Keratinocyte (primary cell): ENCODE data around the gene BANP. TPM values are rescaled to one million over a fixed set of nuclear protein-coding genes. Genes with fewer than 3 reads are reported as not detected.
"Not testable (repeated sequence)": the region's sequence is repeated elsewhere in the genome, so short reads cannot be mapped to it uniquely, and the experiment has no call there.

Source experiments
- DNase-seq: peaks from one replicate; pipeline ENCODE4 v3.0.0-alpha.2; 2011; ENCODE audit warnings: low read depth, missing footprints, low spot score
- FAIRE-seq: peaks from 2 replicates; lab custom pipeline; 2011; peaks lifted over from hg19 to GRCh38; lab: Jason Lieb, UNC
- H2AFZ ChIP-seq: 2 replicates; pipeline ENCODE4 v1.6.0; 2012; ENCODE audit warnings: low read length, control low read depth, inconsistent platforms; ENCODE audit not compliant: control insufficient read depth
- H3K27ac ChIP-seq: 2 replicates; pipeline ENCODE4 v1.5.1; 2011; ENCODE audit warnings: low read length; ENCODE audit not compliant: control insufficient read depth, insufficient read depth
- H3K27me3 ChIP-seq: 3 replicates; pipeline ENCODE4 v1.6.0; 2011; ENCODE audit warnings: low read length; ENCODE audit not compliant: control insufficient read depth, insufficient read depth; ENCODE audit errors: extremely low read depth
- H3K36me3 ChIP-seq, 2 experiments: 2 replicates in 1 of 2; 3 replicates in 1 of 2; pipeline ENCODE4 v1.5.1; 2011; ENCODE audit warnings: low read length in 2 of 2, mild to moderate bottlenecking in 1 of 2; ENCODE audit not compliant: control insufficient read depth in 2 of 2, insufficient read depth in 2 of 2; ENCODE audit errors: extremely low read depth in 1 of 2
- H3K4me1 ChIP-seq: 3 replicates; pipeline ENCODE4 v1.5.1; 2011; ENCODE audit warnings: low read length; ENCODE audit not compliant: control insufficient read depth, insufficient read depth; ENCODE audit errors: extremely low read depth
- H3K4me2 ChIP-seq: 3 replicates; pipeline ENCODE4 v1.6.0; 2011; ENCODE audit warnings: low read depth, low read length; ENCODE audit not compliant: control insufficient read depth, insufficient read depth; ENCODE audit errors: extremely low read depth
- H3K4me3 ChIP-seq, 3 experiments: fragments of 200-600 bp in 1 of 3; sonication (generic) in 1 of 3; 2 replicates in 2 of 3; 3 replicates in 1 of 3; pipeline ENCODE4 v1.5.1; 2011 to 2016; ENCODE audit warnings: low read length in 3 of 3, mild to moderate bottlenecking in 3 of 3, control low read depth in 2 of 3, inconsistent platforms in 1 of 3, low read depth in 1 of 3, mixed read lengths in 1 of 3, mixed run types in 1 of 3, moderate library complexity in 1 of 3; ENCODE audit not compliant: control insufficient read depth in 2 of 3, insufficient read depth in 2 of 3; ENCODE audit errors: extremely low read depth in 1 of 3
- H3K79me2 ChIP-seq: 2 replicates; pipeline ENCODE4 v1.6.0; 2012; ENCODE audit warnings: low read length; ENCODE audit not compliant: control insufficient read depth, insufficient read depth
- H3K9ac ChIP-seq: 3 replicates; pipeline ENCODE4 v1.6.0; 2011; ENCODE audit warnings: low read length; ENCODE audit not compliant: control insufficient read depth, insufficient read depth; ENCODE audit errors: extremely low read depth
- H3K9me1 ChIP-seq: 3 replicates; pipeline ENCODE4 v1.6.0; 2011; ENCODE audit warnings: low read length; ENCODE audit not compliant: control insufficient read depth, insufficient read depth; ENCODE audit errors: extremely low read depth
- H3K9me3 ChIP-seq: 2 replicates; pipeline ENCODE4 v1.5.1; 2012; ENCODE audit warnings: low read depth, low read length; ENCODE audit not compliant: control insufficient read depth
- H4K20me1 ChIP-seq: 3 replicates; pipeline ENCODE4 v1.6.0; 2011; ENCODE audit warnings: low read length; ENCODE audit not compliant: control insufficient read depth, insufficient read depth; ENCODE audit errors: extremely low read depth
- CTCF ChIP-seq, 3 experiments: IDR thresholded peaks in 1 of 3; conservative IDR thresholded peaks in 1 of 3; optimal IDR thresholded peaks in 1 of 3; 2 replicates in 2 of 3; 3 replicates in 1 of 3; pipeline versions ENCODE3 to v1.5.1; 2011; ENCODE audit warnings: low read length in 3 of 3, mild to moderate bottlenecking in 3 of 3, moderate library complexity in 2 of 3, control low read depth in 1 of 3, inconsistent platforms in 1 of 3; ENCODE audit not compliant: insufficient read depth in 2 of 3; ENCODE audit errors: extremely low read depth in 1 of 3
- EZH2 ChIP-seq: IDR thresholded peaks from one replicate; pipeline ENCODE4 v1.6.1; 2012; ENCODE audit warnings: inconsistent platforms, mild to moderate bottlenecking, low read length, moderate library complexity
- dilution Hi-C: fragments of 300-500 bp; cut with MboI; formaldehyde crosslinking; loops from one replicate; pipeline ENCODE4 v1.7.0; 2020; ENCODE audit warnings: low sequenced_read_pairs; ENCODE audit not compliant: extremely low pct_ligation_motif_present
- polyA plus RNA-seq, 5 experiments: library from polyadenylated mRNA; depleted of rRNA in 3 of 5; stranded (reverse) in 3 of 5; stranded (forward) in 1 of 5; unstranded in 1 of 5; fragments of >200 nt; gene quantifications; 1 replicate in 1 of 5; 2 replicates in 3 of 5; 3 replicates in 1 of 5; pipeline versions ENCODE4 v1.2.1 to v1.2.3, GENCODE V29; 2011 to 2012; ENCODE audit warnings: missing spikeins in 2 of 5, low read depth in 1 of 5, low replicate concordance in 1 of 5

BANP gene
- polyA plus RNA-seq, 1 donor (not counting 4 experiments of a cell fraction or from before 2014, with no cell fraction given), result 10.8 TPM

GRCh38 chr16:87995644-87996043 lies 44.4 kb downstream of the BANP start:
- FAIRE-seq (no peak), DNase-seq (no peak)
- Histone ChIP-seq H3K36me3 (peaks cover 0 to 2% of the 10 kb centered on the region in 2 experiments), H2AFZ (no peak overlapping the region), H4K20me1 (no peaks in the 10 kb centered on the region), H3K9me1 (no peaks in the 10 kb centered on the region), H3K27me3 (no peaks in the 10 kb centered on the region), H3K79me2 (peaks cover 10% of the 10 kb centered on the region), H3K9me3 (no peaks in the 10 kb centered on the region), H3K27ac (no peak overlapping the region), H3K4me2 (no peak overlapping the region), H3K4me1 (no peaks in the 10 kb centered on the region), H3K4me3 (no peak overlapping the region), H3K9ac (no peak overlapping the region)
- no peak for TF ChIP-seq CTCF (optimal IDR thresholded peaks at IDR 0.05 in 1 of 3, IDR thresholded peaks at IDR 0.05 in 1 of 3, conservative IDR thresholded peaks at IDR 0.05 in 1 of 3; ENCODE audit: extremely low read depth in 1 of 3, insufficient read depth in 2 of 3, low read length in 3 of 3)
- no peak for TF ChIP-seq EZH2
- dilution Hi-C loops, result no loop called here

- H3K9me1 ChIP-seq, result no peaks in the 10 kb centered on the region
- no peaks in the 10 kb centered on the region for H3K27me3 ChIP-seq
- TF ChIP-seq EZH2, result no peak
- no peak overlapping the region for H3K4me2 ChIP-seq
- no peak overlapping the region for H3K4me3 ChIP-seq
- H3K9me3 ChIP-seq, result no peaks in the 10 kb centered on the region
- FAIRE-seq (peak; percentile 60), DNase-seq (no peak)
- no peaks in the 10 kb centered on the region for H4K20me1 ChIP-seq
- no peaks in the 10 kb centered on the region for H3K4me1 ChIP-seq
- no peak overlapping the region for H3K27ac ChIP-seq
- H3K9ac ChIP-seq, result no peak overlapping the region
- peaks cover 0 to 2% of the 10 kb centered on the region in 2 experiments for H3K36me3 ChIP-seq
- H2AFZ ChIP-seq, result no peak overlapping the region
- dilution Hi-C loops, result no loop called here
- peaks cover 12% of the 10 kb centered on the region for H3K79me2 ChIP-seq
These were observed 46.0 kb downstream of the BANP start for GRCh38 chr16:87996962-87997880.

- H3K4me1 ChIP-seq, H3K9ac ChIP-seq, FAIRE-seq, DNase-seq, H4K20me1 ChIP-seq, H3K9me3 ChIP-seq, H2AFZ ChIP-seq, H3K27ac ChIP-seq, dilution Hi-C loops, H3K4me2 ChIP-seq, H3K27me3 ChIP-seq, H3K36me3 ChIP-seq, H3K9me1 ChIP-seq, H3K4me3 ChIP-seq: not testable (repeated sequence)
- peaks cover 12% of the 10 kb centered on the region for H3K79me2 ChIP-seq
These were observed 47.1 kb downstream of the BANP start for GRCh38 chr16:87998184-87998793.

GRCh38 chr16:87998992-87999391 lies 47.8 kb downstream of the BANP start:
- H3K4me1 ChIP-seq, H2AFZ ChIP-seq, H3K9me3 ChIP-seq, H3K27ac ChIP-seq, H3K27me3 ChIP-seq, DNase-seq, H3K36me3 ChIP-seq, H3K9me1 ChIP-seq, H4K20me1 ChIP-seq, H3K9ac ChIP-seq, dilution Hi-C loops, H3K4me2 ChIP-seq, FAIRE-seq, H3K4me3 ChIP-seq: not testable (repeated sequence)
- peaks cover 12% of the 10 kb centered on the region for H3K79me2 ChIP-seq
